GM12801 (cell line): ENCODE results near the gene MEI4.

Experiments used
- TF ChIP-seq, protein P1 (sequence below): IDR thresholded peaks from one replicate; pipeline ENCODE4 v1.5.1; 2011; ENCODE audit warnings: control low read depth; ENCODE audit not compliant: insufficient read length; ENCODE audit errors: extremely low read depth

Gene MEI4

DNA sequence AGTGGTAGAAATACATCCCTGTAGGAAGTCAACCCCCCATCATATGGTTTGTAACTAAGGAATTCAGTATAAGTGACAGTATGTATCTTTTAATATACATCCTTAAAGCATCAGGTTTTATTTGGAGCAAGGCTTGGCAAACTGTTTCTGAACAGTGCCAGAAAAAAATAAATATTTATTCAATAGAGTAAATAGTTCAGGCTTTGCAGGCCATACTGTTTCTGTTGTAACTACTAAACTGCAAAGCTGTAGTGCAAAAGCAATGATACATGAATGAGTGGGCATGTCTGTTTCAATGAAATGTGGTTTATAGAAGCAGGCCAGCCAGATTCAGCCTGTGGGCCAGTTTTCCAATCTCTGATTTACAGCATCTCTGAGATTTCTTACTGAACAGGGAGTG, 977 bp downstream of the MEI4 start:
- TF ChIP-seq, protein P1, sequence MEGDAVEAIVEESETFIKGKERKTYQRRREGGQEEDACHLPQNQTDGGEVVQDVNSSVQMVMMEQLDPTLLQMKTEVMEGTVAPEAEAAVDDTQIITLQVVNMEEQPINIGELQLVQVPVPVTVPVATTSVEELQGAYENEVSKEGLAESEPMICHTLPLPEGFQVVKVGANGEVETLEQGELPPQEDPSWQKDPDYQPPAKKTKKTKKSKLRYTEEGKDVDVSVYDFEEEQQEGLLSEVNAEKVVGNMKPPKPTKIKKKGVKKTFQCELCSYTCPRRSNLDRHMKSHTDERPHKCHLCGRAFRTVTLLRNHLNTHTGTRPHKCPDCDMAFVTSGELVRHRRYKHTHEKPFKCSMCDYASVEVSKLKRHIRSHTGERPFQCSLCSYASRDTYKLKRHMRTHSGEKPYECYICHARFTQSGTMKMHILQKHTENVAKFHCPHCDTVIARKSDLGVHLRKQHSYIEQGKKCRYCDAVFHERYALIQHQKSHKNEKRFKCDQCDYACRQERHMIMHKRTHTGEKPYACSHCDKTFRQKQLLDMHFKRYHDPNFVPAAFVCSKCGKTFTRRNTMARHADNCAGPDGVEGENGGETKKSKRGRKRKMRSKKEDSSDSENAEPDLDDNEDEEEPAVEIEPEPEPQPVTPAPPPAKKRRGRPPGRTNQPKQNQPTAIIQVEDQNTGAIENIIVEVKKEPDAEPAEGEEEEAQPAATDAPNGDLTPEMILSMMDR: no peak

DNA sequence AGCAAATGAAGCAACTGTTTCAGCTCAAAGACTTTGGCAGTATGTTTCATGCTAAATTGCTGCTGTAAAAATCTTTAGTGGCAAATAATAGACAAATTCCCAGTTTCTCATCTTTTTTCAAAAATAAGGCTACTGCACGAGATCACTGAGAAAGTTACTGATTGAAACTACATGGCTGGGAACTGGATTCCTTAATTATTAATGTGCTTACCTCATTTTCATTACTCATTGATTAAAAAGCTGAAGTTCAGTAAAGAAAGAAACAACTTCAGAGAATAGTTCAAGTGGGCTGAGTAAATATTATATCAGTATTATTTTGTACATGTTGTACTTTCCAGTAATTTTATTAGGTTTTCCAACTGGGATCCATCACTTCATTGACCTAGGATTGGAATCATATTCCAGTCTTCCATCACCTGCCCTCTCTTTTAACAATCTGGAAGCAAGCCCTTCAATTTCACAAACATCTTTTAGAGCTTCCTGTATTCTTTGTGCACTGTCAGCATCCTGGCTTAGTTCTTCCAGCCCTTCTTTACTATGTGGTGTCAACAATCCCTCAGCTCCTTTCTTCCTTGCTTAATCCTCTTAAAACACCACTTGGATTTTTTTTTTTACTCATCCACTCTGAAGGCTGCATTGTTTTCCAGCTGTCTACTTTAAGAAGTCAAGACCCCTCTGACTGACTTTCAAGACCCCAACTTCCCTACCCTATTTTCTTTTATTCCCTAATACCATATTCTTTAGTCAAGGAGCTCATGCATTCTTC, 4.3 kb downstream of the MEI4 start:
- TF ChIP-seq, protein P1: no peak

DNA sequence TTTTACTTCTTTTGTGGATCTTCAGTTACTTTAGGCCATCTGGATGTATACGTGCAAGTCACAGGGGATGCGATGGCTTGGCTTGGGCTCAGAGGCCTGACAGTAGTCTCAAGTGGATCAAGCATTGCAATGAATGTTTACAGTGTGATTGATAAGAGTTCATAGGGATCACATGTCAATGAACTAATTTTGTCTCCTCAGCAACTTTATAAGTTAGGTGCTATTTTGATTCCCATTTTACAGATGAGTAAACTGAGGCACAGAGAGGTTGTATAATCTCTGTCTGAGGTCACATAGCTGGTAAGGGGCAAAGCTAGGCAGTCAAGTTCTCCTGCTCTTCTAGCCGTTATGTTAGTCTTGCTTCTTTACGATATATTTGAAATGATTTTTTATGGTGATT, 13.5 kb downstream of the MEI4 start:
- TF ChIP-seq, protein P1: no peak

DNA sequence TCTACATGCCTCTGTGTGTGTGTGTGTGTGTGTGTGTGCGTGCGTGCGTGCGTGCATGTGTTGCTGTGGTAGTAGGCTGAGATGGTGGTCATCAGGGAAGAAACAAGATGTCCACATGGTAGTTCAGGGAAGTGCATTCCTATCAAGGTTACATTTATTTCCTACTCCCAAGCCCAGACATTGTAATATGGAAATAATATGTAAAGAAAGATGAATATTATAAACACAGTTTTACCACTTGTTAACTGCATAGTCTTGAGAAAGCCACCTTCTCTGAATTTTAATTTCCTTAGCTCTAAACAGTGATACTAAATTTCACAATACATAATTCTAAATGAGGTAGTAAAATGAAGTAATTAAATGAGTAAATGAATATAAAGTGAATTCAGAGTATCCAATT, 14.0 kb downstream of the MEI4 start:
- TF ChIP-seq, protein P1: no peak

DNA sequence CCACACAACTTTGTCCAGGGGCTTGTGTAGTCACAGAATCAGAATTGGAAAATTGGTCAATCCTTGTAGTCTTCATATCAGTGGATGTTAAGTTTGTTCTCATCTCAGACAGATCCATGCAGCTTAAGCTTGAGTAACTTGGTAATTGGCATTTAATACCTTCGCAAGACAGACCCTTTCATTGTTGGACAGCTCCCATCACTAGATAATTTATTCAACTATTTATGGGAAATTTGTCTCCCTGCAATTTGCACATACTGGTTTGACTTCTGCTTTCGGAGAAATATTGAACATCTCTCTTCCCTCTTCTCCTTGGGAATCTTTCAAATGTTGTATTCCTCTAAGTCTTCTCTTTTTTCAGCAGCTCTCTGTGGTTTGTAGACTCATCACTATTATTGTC, 17.1 kb downstream of the MEI4 start:
- TF ChIP-seq, protein P1: no peak

DNA sequence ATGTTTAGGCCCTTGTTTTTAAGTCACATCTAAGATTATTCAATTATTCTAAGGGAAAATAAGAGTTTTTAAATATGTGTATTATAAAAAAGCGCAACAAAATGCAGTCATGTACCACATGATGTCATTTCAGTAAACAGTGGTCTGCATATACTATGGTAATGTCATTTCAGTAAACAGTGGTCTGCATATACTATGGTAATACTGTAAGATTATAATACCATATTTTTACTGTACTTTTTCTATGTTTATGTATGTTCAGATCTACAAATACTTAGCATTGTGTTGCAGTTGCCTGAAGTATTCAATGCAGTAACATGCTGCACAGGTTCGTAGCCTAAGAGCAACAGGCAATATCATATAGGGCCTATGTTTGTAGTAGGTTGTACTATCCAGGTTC, 21.4 kb downstream of the MEI4 start:
- TF ChIP-seq, protein P1: no peak

DNA sequence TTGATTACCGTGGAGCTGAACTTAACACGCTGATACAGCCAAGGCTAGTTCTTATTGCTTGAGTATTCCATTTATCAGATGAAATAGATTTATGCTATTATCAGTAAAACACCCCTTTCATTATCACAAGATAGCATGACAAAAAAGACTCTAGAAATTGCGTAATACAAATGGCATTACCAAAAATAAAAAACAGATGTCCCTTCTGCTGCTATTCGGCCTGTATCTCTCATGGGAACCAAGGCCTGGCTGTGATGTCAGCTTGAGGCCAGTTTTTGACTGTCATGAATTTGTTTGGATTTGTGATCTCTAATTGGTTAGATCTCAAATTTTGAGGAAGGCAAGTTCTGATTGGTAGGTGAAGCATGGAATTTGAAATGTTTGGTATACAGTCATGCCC, 25.2 kb downstream of the MEI4 start:
- TF ChIP-seq, protein P1: no peak
